GM12875 (cell line): Measurements from ENCODE around the gene CDH13.

Source experiments
- H3K4me3 ChIP-seq: one replicate; pipeline ENCODE4 v1.5.1; 2011; ENCODE audit warnings: low read depth, low read length, control low read depth
- TF ChIP-seq, protein P1 (sequence below): IDR thresholded peaks from 2 replicates; pipeline ENCODE4 v1.5.1; 2011; ENCODE audit warnings: low read depth, mild to moderate bottlenecking, control low read depth, inconsistent platforms, low read length, moderate library complexity, borderline replicate concordance; ENCODE audit not compliant: insufficient read depth

CDH13 gene

DNA sequence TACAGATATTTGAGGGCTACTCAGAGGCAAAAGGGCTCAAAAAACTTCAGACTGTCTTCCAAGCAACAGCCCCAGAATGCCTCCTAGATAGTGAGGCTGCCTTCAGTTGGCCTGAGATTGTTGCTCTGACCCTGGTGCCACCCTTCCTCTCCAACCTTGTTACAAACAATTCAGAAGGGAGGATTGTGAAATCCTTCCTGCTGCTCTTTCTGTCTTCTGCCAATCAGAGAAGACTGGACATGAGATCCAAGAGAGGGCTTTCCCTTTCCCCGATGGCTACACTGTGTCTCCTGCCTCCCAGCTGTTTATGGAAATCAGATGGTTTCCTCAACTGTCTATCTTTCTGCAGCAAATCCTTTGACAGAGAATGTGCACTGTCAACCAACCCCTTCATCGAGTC is 419.9 kb downstream of the CDH13 start:
- H3K4me3 ChIP-seq: no peak overlapping the region
- TF ChIP-seq, protein P1, sequence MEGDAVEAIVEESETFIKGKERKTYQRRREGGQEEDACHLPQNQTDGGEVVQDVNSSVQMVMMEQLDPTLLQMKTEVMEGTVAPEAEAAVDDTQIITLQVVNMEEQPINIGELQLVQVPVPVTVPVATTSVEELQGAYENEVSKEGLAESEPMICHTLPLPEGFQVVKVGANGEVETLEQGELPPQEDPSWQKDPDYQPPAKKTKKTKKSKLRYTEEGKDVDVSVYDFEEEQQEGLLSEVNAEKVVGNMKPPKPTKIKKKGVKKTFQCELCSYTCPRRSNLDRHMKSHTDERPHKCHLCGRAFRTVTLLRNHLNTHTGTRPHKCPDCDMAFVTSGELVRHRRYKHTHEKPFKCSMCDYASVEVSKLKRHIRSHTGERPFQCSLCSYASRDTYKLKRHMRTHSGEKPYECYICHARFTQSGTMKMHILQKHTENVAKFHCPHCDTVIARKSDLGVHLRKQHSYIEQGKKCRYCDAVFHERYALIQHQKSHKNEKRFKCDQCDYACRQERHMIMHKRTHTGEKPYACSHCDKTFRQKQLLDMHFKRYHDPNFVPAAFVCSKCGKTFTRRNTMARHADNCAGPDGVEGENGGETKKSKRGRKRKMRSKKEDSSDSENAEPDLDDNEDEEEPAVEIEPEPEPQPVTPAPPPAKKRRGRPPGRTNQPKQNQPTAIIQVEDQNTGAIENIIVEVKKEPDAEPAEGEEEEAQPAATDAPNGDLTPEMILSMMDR: no peak

DNA sequence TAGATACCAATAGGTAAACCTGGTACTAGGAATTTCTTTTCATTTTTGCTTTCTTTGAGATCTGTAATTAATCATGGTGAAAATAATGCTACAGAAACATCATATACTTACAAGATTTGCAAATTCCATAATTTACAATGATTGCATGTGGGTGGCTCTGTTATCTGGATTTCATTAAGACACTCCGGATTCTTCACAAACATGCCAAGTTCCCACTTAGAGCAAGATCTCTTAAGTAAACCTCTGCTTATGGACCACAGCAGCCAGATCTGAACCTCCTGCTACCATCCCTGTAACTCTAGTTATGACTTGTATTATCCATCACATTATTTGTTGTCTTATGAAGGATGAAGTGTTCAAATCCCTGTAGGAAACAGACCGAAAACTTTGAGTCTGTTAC is 424.7 kb downstream of the CDH13 start:
- TF ChIP-seq, protein P1: no peak
- H3K4me3 ChIP-seq: no peak overlapping the region

DNA sequence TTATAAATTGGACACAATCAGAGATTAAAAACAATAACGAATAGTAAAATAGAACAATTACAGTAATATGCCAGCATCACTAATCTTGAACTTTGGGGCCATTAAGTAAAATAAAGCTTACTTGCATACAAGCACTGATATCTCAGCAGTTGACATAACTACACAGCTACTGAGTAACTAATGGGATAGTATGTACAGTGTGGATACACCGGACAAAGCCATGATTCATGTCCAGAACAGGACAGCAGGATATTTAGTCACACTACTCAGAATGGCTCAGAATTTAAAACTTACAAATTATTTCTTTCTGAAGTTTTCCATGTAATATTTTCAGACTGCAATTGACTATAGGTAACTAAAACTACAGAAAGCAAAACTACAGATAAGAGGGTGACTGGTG is 427.5 kb downstream of the CDH13 start:
- TF ChIP-seq, protein P1: no peak
- no peak overlapping the region for H3K4me3 ChIP-seq

DNA sequence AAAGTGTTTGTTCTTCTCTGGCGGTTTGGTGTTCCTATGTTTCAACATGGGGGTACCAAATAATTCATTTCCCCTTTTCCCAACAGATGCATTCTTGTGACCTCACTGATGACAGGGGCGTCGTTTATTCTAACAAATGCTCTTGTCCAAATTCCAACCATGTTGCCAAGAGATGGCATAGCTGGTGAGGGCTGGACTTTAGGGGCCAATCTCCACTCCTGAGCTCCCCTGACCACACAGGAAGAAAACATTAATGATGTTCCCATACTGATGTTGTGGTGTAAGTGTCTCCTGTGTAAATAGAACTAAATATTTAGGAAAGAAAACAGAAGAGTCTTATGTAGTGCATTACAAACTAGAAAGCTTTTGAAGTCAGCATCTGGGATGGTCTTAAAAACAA is 431.6 kb downstream of the CDH13 start:
- TF ChIP-seq, protein P1: no peak
- no peak overlapping the region for H3K4me3 ChIP-seq

DNA sequence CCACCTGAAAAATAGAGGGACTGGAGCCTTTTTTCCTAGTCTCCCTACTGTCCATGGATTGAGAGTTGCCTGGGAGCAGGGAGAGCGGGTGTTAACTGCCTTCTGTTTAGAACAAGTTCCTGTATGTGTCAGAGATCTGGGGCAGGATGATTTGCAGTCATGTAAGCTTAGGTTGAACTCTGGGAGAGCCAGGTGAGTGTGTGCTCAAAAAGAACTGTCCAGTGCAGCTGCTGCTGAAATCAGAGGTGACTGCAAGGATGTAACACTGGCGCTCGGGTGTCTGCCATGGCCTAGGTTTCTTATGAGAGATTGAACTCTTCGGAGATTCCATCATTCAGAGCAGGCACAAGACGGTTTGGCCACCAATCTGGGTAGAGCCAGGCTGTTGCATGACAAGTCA is 432.5 kb downstream of the CDH13 start:
- TF ChIP-seq, protein P1: no peak
- H3K4me3 ChIP-seq: no peak overlapping the region

DNA sequence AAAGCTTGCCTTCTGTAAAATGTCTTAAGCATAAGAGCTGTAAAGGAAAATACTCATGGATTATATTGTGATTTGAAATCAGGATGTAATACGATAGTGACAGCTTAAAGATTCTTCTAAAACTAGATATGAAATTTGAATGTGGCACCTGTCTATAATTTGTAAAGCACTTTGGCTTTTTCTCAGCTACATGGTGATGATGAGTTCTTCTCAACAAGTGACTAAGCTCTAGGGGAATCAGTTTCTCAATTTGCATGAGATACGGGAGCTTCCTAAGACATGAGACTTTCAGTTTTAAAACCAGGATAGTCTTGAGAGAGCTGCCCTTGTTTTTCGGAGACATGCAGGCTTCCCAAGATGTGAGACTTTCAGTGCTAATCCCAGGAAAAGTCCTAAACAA is 439.2 kb downstream of the CDH13 start:
- no peak overlapping the region for H3K4me3 ChIP-seq
- TF ChIP-seq, protein P1: no peak

DNA sequence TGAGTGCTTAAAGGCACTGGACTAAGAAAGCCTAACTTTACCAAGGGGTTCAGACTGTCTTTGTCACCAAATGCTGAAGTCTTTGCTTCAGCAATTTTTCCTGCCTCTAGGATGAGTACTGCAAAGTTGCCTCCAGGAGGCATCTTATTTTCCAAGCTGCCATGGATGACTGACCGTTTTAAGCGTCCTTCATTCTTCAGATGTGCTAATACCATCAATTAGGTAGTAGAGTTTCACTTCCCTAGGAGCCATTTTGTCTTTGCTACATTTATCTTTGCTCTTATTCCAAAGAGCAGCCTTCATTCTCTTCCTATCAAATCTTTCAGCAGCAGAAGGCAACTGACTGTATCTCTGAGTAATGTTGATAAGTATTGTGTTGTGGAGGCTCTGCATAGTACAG is 440.1 kb downstream of the CDH13 start:
- TF ChIP-seq, protein P1: no peak
- H3K4me3 ChIP-seq: no peak overlapping the region
